ENCODE data around the gene ABLIM2. TPM values are rescaled to one million over a fixed set of nuclear protein-coding genes. Genes with fewer than 3 reads are reported as not detected.

Gene ABLIM2
- 10 to 100 TPM in 1 of 2 donors, 1 to 10 TPM in 1; 6.0 to 20.8 TPM for total RNA-seq

- Histone ChIP-seq H3K27me3 (no peaks in the 10 kb centered on the region), H3K4me3 (peak within 1 kb of the TSS; percentile 57 to 95), H3K27ac (peak within 1 kb of the TSS; percentile 7 to 84 (median 72)), H3K9me3 (no peaks in the 10 kb centered on the region), H3K36me3 (replicated peaks in 1 of 2; ENCODE audit: insufficient read depth in 1 of 2, low read depth in 2 of 2) (no peaks in the 10 kb centered on the region), H3K4me1 (peaks cover 34% of the 10 kb centered on the region)
- whole genome bisulfite sequencing, 2 donors = 1 to 2% methylated on average over 12 to 95 of the region's 96 CpGs
- DNase-seq (peak; percentile 98 to 99 (median 99)), ATAC-seq (peak; percentile 97)
- TF ChIP-seq POLR2A (IDR thresholded peaks at IDR 0.05) (peak; percentile 47 to 83 (median 81)), CTCF (IDR thresholded peaks at IDR 0.05) (peak in 2 of 7 experiments; percentile 23 to 33)
- intact Hi-C loops (cut with DNase I) = no loop called here
Observed at GRCh38 chr4:8158710-8159536, at the start of gene ABLIM2. TSS of gene ABLIM2 (minus strand) at chr4:8158813. CDS start at chr4:8158689, 124 bp downstream.

- Histone ChIP-seq H3K4me3 (no peak overlapping the region), H3K4me1 (peaks cover 5% of the 10 kb centered on the region), H3K36me3 (replicated peaks in 1 of 2; ENCODE audit: insufficient read depth in 1 of 2, low read depth in 2 of 2) (no peaks in the 10 kb centered on the region), H3K27me3 (no peaks in the 10 kb centered on the region), H3K27ac (no peak overlapping the region), H3K9me3 (no peaks in the 10 kb centered on the region)
- 82 to 98% methylated on average over 6 of the region's 6 CpGs for WGBS, 2 donors
- intact Hi-C loops (cut with DNase I) = no loop called here
- ATAC-seq = no peak
- TF ChIP-seq CTCF (IDR thresholded peaks at IDR 0.05) (no peak), POLR2A (IDR thresholded peaks at IDR 0.05) (no peak)
- no peak for DNase-seq
Observed at GRCh38 chr4:8207314-8207713, 48.7 kb upstream of the ABLIM2 start.

GRCh38 chr4:8205749-8206611 lies 47.4 kb upstream of the ABLIM2 start:
- WGBS, 2 donors = 58 to 74% methylated on average over 21 to 23 of the region's 26 CpGs
- Histone ChIP-seq H3K36me3 (replicated peaks in 1 of 2; ENCODE audit: insufficient read depth in 1 of 2, low read depth in 2 of 2) (no peaks in the 10 kb centered on the region), H3K27ac (no peak overlapping the region), H3K27me3 (no peaks in the 10 kb centered on the region), H3K4me3 (no peak overlapping the region), H3K4me1 (peaks cover 18% of the 10 kb centered on the region), H3K9me3 (no peaks in the 10 kb centered on the region)
- no peak for ATAC-seq
- peak in 1 of 4 donors; percentile 26 for DNase-seq
- intact Hi-C loops (cut with DNase I) = no loop called here
- TF ChIP-seq CTCF (IDR thresholded peaks at IDR 0.05) (no peak), POLR2A (IDR thresholded peaks at IDR 0.05) (no peak)

- H3K9me3 ChIP-seq = no peaks in the 10 kb centered on the region
- intact Hi-C loops (cut with DNase I) = no loop called here
- no peaks in the 10 kb centered on the region for H3K27me3 ChIP-seq
- no peak overlapping the region for H3K27ac ChIP-seq
- 67 to 85% methylated on average over 10 to 14 of the region's 19 CpGs for whole genome bisulfite sequencing, 2 donors
- H3K4me3 ChIP-seq = no peak overlapping the region
- ATAC-seq = no peak
- TF ChIP-seq POLR2A (IDR thresholded peaks at IDR 0.05) (no peak), CTCF (IDR thresholded peaks at IDR 0.05) (no peak)
- H3K4me1 ChIP-seq = peaks cover 25% of the 10 kb centered on the region
- H3K36me3 ChIP-seq (replicated peaks in 1 of 2; ENCODE audit: insufficient read depth in 1 of 2, low read depth in 2 of 2) = no peaks in the 10 kb centered on the region
- DNase-seq = no peak
Observed at GRCh38 chr4:8205241-8205707, 46.7 kb upstream of the ABLIM2 start.

Measured in body of pancreas (tissue), 4 donors.